ENCODE data around the gene NKX2-2. TPM values are rescaled to one million over a fixed set of nuclear protein-coding genes. Genes with fewer than 3 reads are reported as not detected.

Gene NKX2-2
- total and polyA plus RNA-seq, 2 experiments from 2014 or later: not detected

DNA sequence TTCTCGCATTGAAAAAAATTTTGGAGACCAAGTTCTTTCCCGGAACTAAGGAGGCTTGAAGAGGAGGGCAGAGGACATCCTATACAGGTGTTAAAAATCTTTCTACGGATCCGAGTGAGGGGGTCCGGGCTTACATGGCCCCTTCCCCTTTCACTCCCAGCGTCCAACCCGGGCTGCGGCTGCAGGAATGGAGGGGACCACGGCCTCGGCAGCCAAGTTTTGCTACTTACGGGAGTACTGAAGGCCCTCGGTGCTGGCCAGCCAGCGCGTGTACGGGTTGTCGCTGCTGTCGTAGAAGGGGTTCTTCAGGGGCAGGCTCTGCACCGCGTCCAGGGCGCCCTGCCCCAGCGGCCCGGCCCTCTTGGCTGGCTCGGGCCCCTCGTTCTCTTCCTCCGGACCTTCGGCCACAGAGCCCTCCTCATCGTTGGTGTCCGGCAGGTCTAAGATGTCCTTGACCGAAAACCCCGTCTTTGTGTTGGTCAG is 642 bp downstream of the NKX2-2 start:
- Histone ChIP-seq H3K36me3 (no peaks in the 10 kb centered on the region), H3K9me3 (ENCODE audit: low read depth) (no peaks in the 10 kb centered on the region), H3K27ac (no peak overlapping the region), H3K4me1 (ENCODE audit: low read depth) (peaks cover 3% of the 10 kb centered on the region), H3K4me3 (no peak overlapping the region), H3K27me3 (peaks cover 100% of the 10 kb centered on the region)
- DNase-seq (ENCODE audit: low read depth in 1 of 2, low spot score in 1 of 2): no peak
- TF ChIP-seq, protein P1, sequence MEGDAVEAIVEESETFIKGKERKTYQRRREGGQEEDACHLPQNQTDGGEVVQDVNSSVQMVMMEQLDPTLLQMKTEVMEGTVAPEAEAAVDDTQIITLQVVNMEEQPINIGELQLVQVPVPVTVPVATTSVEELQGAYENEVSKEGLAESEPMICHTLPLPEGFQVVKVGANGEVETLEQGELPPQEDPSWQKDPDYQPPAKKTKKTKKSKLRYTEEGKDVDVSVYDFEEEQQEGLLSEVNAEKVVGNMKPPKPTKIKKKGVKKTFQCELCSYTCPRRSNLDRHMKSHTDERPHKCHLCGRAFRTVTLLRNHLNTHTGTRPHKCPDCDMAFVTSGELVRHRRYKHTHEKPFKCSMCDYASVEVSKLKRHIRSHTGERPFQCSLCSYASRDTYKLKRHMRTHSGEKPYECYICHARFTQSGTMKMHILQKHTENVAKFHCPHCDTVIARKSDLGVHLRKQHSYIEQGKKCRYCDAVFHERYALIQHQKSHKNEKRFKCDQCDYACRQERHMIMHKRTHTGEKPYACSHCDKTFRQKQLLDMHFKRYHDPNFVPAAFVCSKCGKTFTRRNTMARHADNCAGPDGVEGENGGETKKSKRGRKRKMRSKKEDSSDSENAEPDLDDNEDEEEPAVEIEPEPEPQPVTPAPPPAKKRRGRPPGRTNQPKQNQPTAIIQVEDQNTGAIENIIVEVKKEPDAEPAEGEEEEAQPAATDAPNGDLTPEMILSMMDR (IDR thresholded peaks at IDR 0.05; ENCODE audit: low read depth, low read length): no peak

DNA sequence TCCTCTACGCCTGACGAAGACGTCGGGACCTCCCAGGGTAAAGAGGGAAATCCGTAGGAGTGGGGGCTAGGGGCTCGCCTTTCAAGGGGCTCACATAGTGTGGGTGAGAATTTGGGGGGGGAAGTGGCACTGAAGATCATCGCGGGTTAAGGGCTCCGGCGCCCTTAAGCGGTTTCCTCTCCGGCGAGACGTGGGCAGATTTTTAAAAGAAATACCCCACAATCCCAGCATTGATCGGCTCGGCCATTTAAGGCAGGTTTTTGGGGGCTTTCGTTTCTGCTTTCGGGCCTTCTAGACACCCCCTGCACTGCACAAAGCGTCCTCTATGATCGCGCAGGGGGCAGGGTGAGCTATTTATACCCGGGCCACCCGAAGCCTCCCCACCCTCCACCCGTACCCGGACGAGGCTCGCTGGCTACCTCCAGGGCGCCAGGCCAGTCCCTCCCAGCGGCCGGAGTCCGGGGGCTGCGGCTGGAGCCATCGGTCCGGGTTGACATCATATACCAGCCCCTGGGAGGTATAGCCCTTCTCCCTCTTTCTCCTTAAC is 1.2 kb downstream of the NKX2-2 start:
- DNase-seq (ENCODE audit: low read depth in 1 of 2, low spot score in 1 of 2): no peak
- no peak overlapping the region for H3K4me3 ChIP-seq
- H3K27me3 ChIP-seq: peaks cover 100% of the 10 kb centered on the region
- TF ChIP-seq, protein P1 (IDR thresholded peaks at IDR 0.05; ENCODE audit: low read depth, low read length): no peak
- H3K27ac ChIP-seq: no peak overlapping the region
- H3K4me1 ChIP-seq (ENCODE audit: low read depth): peaks cover 3% of the 10 kb centered on the region
- H3K9me3 ChIP-seq (ENCODE audit: low read depth): no peaks in the 10 kb centered on the region
- no peaks in the 10 kb centered on the region for H3K36me3 ChIP-seq

DNA sequence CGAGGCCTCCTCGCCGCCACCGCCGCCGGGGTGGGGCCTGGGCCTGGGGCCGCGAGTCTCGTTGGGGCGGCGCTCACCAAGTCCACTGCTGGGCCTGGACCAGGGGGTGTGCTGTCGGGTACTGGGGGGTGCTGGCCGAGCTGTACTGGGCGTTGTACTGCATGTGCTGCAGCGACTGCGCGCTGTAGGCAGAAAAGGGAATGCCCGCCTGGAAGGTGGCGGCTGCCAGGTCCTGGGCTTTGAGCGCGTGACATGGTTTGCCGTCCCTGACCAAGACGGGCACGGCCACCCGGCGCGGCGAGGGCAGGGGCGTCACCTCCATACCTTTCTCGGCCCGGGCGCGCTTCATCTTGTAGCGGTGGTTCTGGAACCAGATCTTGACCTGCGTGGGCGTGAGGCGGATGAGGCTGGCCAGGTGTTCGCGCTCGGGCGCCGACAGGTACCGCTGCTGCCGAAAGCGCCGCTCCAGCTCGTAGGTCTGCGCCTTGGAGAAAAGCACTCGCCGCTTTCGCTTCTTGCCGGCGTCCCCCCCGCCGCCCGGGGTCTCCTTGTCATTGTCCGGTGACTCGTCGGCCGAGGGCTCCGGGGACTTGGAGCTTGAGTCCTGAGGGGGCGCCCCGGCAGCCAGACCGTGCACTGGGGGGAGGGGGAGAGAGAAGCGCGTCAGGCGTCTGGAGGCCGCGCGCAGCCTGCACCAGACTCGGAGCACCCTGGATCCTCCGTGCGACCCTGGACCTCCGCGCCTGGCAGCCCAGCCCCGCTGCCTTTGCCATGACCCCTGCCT is 1.8 kb downstream of the NKX2-2 start:
- H3K4me1 ChIP-seq (ENCODE audit: low read depth): peaks cover 3% of the 10 kb centered on the region
- peaks cover 100% of the 10 kb centered on the region for H3K27me3 ChIP-seq
- no peaks in the 10 kb centered on the region for H3K36me3 ChIP-seq
- H3K27ac ChIP-seq: no peak overlapping the region
- no peaks in the 10 kb centered on the region for H3K9me3 ChIP-seq (ENCODE audit: low read depth)
- TF ChIP-seq, protein P1 (IDR thresholded peaks at IDR 0.05; ENCODE audit: low read depth, low read length): no peak
- DNase-seq (ENCODE audit: low read depth in 1 of 2, low spot score in 1 of 2): no peak
- H3K4me3 ChIP-seq: no peak overlapping the region

DNA sequence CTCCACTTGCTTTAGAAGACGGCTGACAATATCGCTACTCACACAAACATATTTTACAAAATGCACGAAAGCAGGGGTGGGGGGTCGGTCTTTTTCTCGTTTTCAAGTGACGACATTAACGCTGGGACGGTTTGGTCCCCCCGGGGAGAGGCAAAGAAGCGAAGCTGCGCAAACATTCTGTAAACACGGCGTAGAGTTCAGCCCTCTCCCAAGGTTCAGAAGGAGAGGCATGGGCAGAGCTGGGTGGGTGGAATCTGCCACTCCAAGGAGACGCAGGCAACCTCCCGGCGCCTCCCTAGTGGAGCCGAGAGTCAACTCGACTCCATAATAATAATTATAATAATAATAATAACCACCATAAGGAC is 2.4 kb downstream of the NKX2-2 start:
- TF ChIP-seq, protein P1 (IDR thresholded peaks at IDR 0.05; ENCODE audit: low read depth, low read length): no peak
- Histone ChIP-seq H3K36me3 (no peaks in the 10 kb centered on the region), H3K27me3 (peaks cover 100% of the 10 kb centered on the region), H3K4me1 (ENCODE audit: low read depth) (peaks cover 3% of the 10 kb centered on the region), H3K4me3 (no peak overlapping the region), H3K27ac (no peak overlapping the region), H3K9me3 (ENCODE audit: low read depth) (no peaks in the 10 kb centered on the region)
- DNase-seq (ENCODE audit: low read depth in 1 of 2, low spot score in 1 of 2): no peak

DNA sequence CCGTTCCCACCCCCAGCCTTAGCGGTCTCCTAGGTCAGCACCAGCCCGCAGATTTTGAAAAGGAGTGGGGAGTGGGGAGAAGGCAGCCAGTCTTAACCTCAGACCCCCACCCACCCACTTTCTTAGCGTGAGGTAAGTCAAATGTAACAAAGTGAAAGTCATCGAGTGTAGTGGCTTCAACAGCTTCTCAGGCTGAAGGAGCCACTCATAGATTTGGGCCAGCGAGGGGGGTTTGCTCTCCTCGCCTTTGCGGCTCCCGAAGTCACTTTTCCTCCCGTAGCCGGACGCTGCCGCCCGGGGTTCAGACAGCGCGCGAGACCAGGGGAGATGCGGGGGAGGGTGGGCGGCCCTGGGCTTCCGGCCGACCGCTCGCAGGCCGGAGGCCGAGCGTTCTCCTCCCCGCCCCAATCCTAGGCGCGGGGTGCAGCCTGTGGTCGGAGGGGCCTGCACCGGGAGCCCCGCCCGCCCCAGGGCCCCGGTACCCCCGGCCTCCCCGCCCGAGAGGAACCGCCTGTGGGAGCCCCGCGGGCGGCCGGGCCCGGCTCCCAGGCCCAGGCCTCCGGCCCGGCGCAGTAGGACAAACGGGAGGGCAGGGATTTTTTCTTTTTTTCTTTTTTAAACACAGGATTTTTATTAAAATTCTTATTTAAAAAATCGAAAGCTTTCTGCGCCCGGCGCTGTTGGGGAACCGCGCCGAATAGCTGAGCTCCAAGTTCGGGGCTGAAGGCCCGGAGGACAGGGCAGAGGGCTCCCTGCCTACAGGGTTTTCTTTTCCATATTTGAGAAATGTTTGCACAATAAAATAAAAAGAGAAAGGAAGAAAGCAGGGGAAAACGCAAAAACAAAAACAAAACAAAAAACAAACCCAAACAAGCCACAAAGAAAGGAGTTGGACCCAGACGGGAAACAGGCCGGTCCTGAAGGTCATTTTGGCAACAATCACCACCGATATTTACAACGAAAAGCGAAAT is 3.2 kb downstream of the NKX2-2 start:
- peaks cover 100% of the 10 kb centered on the region for H3K27me3 ChIP-seq
- TF ChIP-seq, protein P1 (IDR thresholded peaks at IDR 0.05; ENCODE audit: low read depth, low read length): no peak
- no peak overlapping the region for H3K27ac ChIP-seq
- peaks cover 3% of the 10 kb centered on the region for H3K4me1 ChIP-seq (ENCODE audit: low read depth)
- no peak for DNase-seq (ENCODE audit: low read depth in 1 of 2, low spot score in 1 of 2)
- H3K36me3 ChIP-seq: no peaks in the 10 kb centered on the region
- H3K4me3 ChIP-seq: peak overlapping the region; percentile 13
- no peaks in the 10 kb centered on the region for H3K9me3 ChIP-seq (ENCODE audit: low read depth)
